Measurements from ENCODE around the gene ERVMER34-1. TPM values are rescaled to one million over a fixed set of nuclear protein-coding genes. Genes with fewer than 3 reads are reported as not detected.
A peak's percentile ranks its signal among the peaks of the same experiment; 100 is the strongest.

The ERVMER34-1 gene
- total and polyA plus RNA-seq, 5 experiments from 2014 or later, result not detected

- DNase-seq (no peak), ATAC-seq (peak; percentile 14 to 23)
- Mint-ChIP-seq H3K36me3 (peaks cover 0 to 5% (median 5%) of the 10 kb centered on the region in 3 donors), H3K4me1 (peaks cover 2 to 12% (median 7%) of the 10 kb centered on the region in 4 donors), H3K27me3 (peaks cover 42 to 82% (median 57%) of the 10 kb centered on the region in 5 donors), H3K4me3 (peak overlapping the region; percentile 60 to 83 (median 72)), H3K27ac (peak overlapping the region in 1 of 10 donors; percentile 25), H3K9me3 (peaks cover 0 to 8% (median 0%) of the 10 kb centered on the region in 9 donors)
- POLR2A ChIA-PET, result interaction anchor here (0.8 kb wide), 1 partner anchor 39 kb away, joined by 3 read pairs; no protein-coding TSS in a partner anchor
These were observed 274 bp upstream of the ERVMER34-1 start for GRCh38 chr4:52751487-52751911.

- peaks cover 2 to 12% (median 7%) of the 10 kb centered on the region in 4 donors for H3K4me1 Mint-ChIP-seq
- DNase-seq (no peak), ATAC-seq (no peak)
- H3K9me3 Mint-ChIP-seq, result peaks cover 0 to 8% (median 0%) of the 10 kb centered on the region in 9 donors
- peak overlapping the region; percentile 53 to 83 (median 72) for H3K4me3 Mint-ChIP-seq
- peak overlapping the region in 1 of 10 donors; percentile 14 for H3K27ac Mint-ChIP-seq
- H3K27me3 Mint-ChIP-seq, result peaks cover 43 to 81% (median 62%) of the 10 kb centered on the region in 5 donors
- peaks cover 0 to 5% (median 5%) of the 10 kb centered on the region in 3 donors for H3K36me3 Mint-ChIP-seq
- POLR2A ChIA-PET, result no interaction called here
These were observed 1.0 kb downstream of the ERVMER34-1 start for GRCh38 chr4:52750213-52750612.

DNA sequence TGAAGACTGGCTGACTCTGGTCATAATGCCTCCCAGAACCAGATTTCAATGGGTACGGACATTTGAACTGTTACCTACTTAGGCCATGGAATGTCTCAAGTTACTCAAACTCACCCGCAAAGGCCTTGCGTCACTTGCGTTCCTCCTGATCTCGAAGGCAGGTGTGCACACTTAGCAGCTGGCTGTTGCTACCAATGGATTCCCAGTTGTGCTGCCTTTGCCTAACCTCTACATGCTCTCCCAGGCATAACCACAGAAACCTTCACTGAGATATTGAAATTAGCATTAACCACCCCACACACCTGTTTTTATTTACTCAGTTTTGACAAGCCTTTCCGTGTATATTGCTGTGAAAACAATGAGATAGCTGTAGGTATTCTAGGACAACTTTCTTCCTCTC, 2.8 kb downstream of the ERVMER34-1 start:
- Mint-ChIP-seq H3K4me1 (peaks cover 2 to 12% (median 7%) of the 10 kb centered on the region in 4 donors), H3K9me3 (peaks cover 0 to 8% (median 0%) of the 10 kb centered on the region in 9 donors), H3K4me3 (no peak overlapping the region), H3K36me3 (peaks cover 0 to 5% (median 5%) of the 10 kb centered on the region in 3 donors), H3K27ac (peak overlapping the region in 1 of 10 donors; percentile 1), H3K27me3 (peaks cover 34 to 74% (median 60%) of the 10 kb centered on the region in 5 donors)
- ATAC-seq (no peak), DNase-seq (no peak)
- POLR2A ChIA-PET, result no interaction called here

GRCh38 chr4:52744588-52744987, 6.6 kb downstream of the ERVMER34-1 start:
- peaks cover 0 to 3% (median 0%) of the 10 kb centered on the region in 9 donors for H3K9me3 Mint-ChIP-seq
- H3K36me3 Mint-ChIP-seq, result no peaks in the 10 kb centered on the region
- POLR2A ChIA-PET, result no interaction called here
- DNase-seq (no peak), ATAC-seq (no peak)
- no peaks in the 10 kb centered on the region for H3K4me1 Mint-ChIP-seq
- peaks cover 16 to 42% (median 31%) of the 10 kb centered on the region in 5 donors for H3K27me3 Mint-ChIP-seq
- no peak overlapping the region for H3K27ac Mint-ChIP-seq
- no peak overlapping the region for H3K4me3 Mint-ChIP-seq

GRCh38 chr4:52743444-52744019, 7.7 kb downstream of the ERVMER34-1 start:
- Mint-ChIP-seq H3K4me1 (no peaks in the 10 kb centered on the region), H3K27me3 (peaks cover 12 to 35% (median 23%) of the 10 kb centered on the region in 5 donors), H3K9me3 (peaks cover 0 to 3% (median 0%) of the 10 kb centered on the region in 9 donors), H3K27ac (no peak overlapping the region), H3K4me3 (no peak overlapping the region), H3K36me3 (no peaks in the 10 kb centered on the region)
- no peak for DNase-seq
- POLR2A ChIA-PET, result no interaction called here
- no peak for ATAC-seq

GRCh38 chr4:52729586-52729985, 21.6 kb downstream of the ERVMER34-1 start:
- DNase-seq (no peak), ATAC-seq (no peak)
- no peaks in the 10 kb centered on the region for H3K4me1 Mint-ChIP-seq
- H3K27ac Mint-ChIP-seq, result no peak overlapping the region
- H3K9me3 Mint-ChIP-seq, result no peaks in the 10 kb centered on the region
- peaks cover 0 to 9% (median 2%) of the 10 kb centered on the region in 5 donors for H3K27me3 Mint-ChIP-seq
- POLR2A ChIA-PET, result interaction anchor here (1.7 kb wide), 1 partner anchor 17 kb away, joined by 4 read pairs; no protein-coding TSS in a partner anchor
- H3K36me3 Mint-ChIP-seq, result no peaks in the 10 kb centered on the region
- H3K4me3 Mint-ChIP-seq, result no peak overlapping the region

- no peaks in the 10 kb centered on the region for H3K9me3 Mint-ChIP-seq
- DNase-seq (no peak), ATAC-seq (no peak)
- peaks cover 0 to 8% (median 2%) of the 10 kb centered on the region in 5 donors for H3K27me3 Mint-ChIP-seq
- POLR2A ChIA-PET, result interaction anchor here (1.7 kb wide), 1 partner anchor 16 kb away, joined by 4 read pairs; no protein-coding TSS in a partner anchor
- H3K4me1 Mint-ChIP-seq, result no peaks in the 10 kb centered on the region
- no peak overlapping the region for H3K27ac Mint-ChIP-seq
- H3K4me3 Mint-ChIP-seq, result no peak overlapping the region
- H3K36me3 Mint-ChIP-seq, result no peaks in the 10 kb centered on the region
These were observed 22.5 kb downstream of the ERVMER34-1 start for GRCh38 chr4:52728691-52729240.

- H3K27ac Mint-ChIP-seq, result no peak overlapping the region
- H3K4me3 Mint-ChIP-seq, result no peak overlapping the region
- ATAC-seq (no peak), DNase-seq (no peak)
- H3K27me3 Mint-ChIP-seq, result peaks cover 0 to 8% (median 2%) of the 10 kb centered on the region in 5 donors
- no peaks in the 10 kb centered on the region for H3K9me3 Mint-ChIP-seq
- H3K36me3 Mint-ChIP-seq, result no peaks in the 10 kb centered on the region
- POLR2A ChIA-PET, result interaction anchor here (1.1 kb wide), 1 partner anchor 15 kb away, joined by 5 read pairs; no protein-coding TSS in a partner anchor
- H3K4me1 Mint-ChIP-seq, result peaks cover 4 to 9% (median 4%) of the 10 kb centered on the region in 4 donors
These were observed 24.2 kb downstream of the ERVMER34-1 start for GRCh38 chr4:52726826-52727580.

DNA sequence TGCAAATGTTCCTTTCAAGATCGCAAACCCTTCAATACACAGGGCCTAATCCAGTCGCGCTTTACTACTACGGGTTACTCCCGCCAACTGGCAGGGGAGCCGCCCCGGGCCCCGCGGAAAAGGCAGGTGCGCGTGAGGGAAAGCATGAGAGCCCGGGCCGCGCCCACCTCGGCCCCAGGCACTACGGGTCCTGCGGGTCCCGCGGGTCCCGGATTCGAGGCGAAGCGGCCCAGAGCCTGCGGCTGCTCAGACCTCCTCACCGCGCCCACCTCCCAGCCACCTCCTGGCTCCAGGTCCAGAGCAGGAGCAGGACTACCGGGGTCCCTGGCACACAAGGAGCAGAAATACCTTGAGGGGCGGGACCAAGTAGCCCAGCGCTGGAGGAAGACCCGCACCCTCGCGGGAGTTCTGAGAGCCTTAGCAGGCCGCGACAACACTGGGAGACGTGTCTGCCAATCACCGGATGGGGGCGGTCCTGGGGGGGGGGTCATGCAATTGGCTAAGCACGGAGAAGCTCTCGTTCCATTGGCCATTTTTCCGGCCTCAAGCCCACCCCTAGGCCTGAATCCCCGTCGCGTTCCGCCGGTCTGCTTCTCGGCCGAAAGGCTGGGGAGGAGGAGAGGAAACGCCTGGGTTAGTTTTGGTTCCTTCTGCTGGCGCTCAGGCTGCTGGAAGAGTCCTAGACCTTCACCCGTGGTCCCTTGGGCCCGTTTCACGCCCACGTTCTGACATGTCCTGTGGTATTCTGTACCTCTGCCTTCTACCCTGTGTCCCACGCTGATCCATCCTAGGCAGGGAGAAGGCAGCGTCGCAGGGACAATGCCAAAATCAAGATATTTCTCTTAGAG, 29.0 kb downstream of the ERVMER34-1 start:
- no peaks in the 10 kb centered on the region for H3K9me3 Mint-ChIP-seq
- H3K27me3 Mint-ChIP-seq, result peaks cover 0 to 6% (median 0%) of the 10 kb centered on the region in 5 donors
- peaks cover 0 to 10% (median 3%) of the 10 kb centered on the region in 3 donors for H3K36me3 Mint-ChIP-seq
- ATAC-seq (peak; percentile 96 to 98), DNase-seq (peak; percentile 77 to 94 (median 84))
- POLR2A ChIA-PET, result interaction anchor here (0.6 to 4.3 kb wide), 9 partner anchors 10 to 880 kb away, joined by 3 to 104 read pairs (median 3); partner anchors contain the start of genes DCUN1D4 and RASL11B
- peaks cover 7 to 17% (median 9%) of the 10 kb centered on the region in 4 donors for H3K4me1 Mint-ChIP-seq
- peak overlapping the region; percentile 5 to 96 (median 91) for H3K27ac Mint-ChIP-seq
- H3K4me3 Mint-ChIP-seq, result peak overlapping the region; percentile 58 to 92 (median 83)

DNA sequence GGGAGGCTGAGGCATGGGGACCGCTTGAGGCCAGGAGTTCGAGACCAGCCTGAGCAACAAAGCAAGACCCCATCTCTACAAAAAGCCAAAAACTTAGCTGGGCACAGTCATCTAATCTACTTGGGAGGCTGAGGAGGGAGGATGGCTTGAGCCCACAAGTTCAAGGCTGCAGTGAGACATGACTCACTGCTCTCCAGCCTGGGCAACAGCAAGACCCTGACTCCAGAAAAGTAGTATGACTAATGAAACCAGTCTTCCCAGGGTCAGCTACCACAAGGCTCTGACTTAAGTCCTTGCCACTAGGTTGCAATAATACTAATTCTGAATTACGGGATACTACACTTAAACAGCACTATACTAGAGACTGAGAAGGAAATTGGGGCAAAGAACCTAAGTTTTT, 33.1 kb downstream of the ERVMER34-1 start:
- H3K4me1 Mint-ChIP-seq, result peaks cover 20 to 47% (median 36%) of the 10 kb centered on the region in 4 donors
- H3K4me3 Mint-ChIP-seq, result no peak overlapping the region
- no peak for ATAC-seq
- H3K36me3 Mint-ChIP-seq, result peaks cover 0 to 41% (median 14%) of the 10 kb centered on the region in 3 donors
- peak overlapping the region in 2 of 10 donors; percentile 51 to 61 for H3K27ac Mint-ChIP-seq
- DNase-seq, result no peak
- POLR2A ChIA-PET, result no interaction called here
- no peaks in the 10 kb centered on the region for H3K27me3 Mint-ChIP-seq
- H3K9me3 Mint-ChIP-seq, result no peaks in the 10 kb centered on the region

GRCh38 chr4:52716364-52717151, 34.7 kb downstream of the ERVMER34-1 start:
- Mint-ChIP-seq H3K27me3 (no peaks in the 10 kb centered on the region), H3K27ac (peak overlapping the region in 2 of 10 donors; percentile 4 to 43), H3K4me3 (no peak overlapping the region), H3K36me3 (peaks cover 0 to 43% (median 14%) of the 10 kb centered on the region in 3 donors), H3K9me3 (no peaks in the 10 kb centered on the region), H3K4me1 (peaks cover 17 to 47% (median 31%) of the 10 kb centered on the region in 4 donors)
- DNase-seq (no peak), ATAC-seq (no peak)
- POLR2A ChIA-PET, result no interaction called here
